IMR-90 (cell line): Measurements from ENCODE around the gene IARS2.
A peak's percentile ranks its signal among the peaks of the same experiment; 100 is the strongest.

Source experiments
- BHLHE40 ChIP-seq: fragments of 150-350 bp; IDR thresholded peaks from 2 replicates; pipeline ENCODE4 v1.6.1; 2016; ENCODE audit warnings: mild to moderate bottlenecking, low read depth, low read length
- CEBPB ChIP-seq: IDR thresholded peaks from 2 replicates; pipeline ENCODE4 v1.6.1; 2012; ENCODE audit warnings: low read depth, low read length, improper control_type of control experiment
- FOS ChIP-seq: fragments of 150-350 bp; IDR thresholded peaks from 2 replicates; pipeline ENCODE4 v1.6.1; 2016; ENCODE audit warnings: low read depth, low read length
- MAFK ChIP-seq: IDR thresholded peaks from 2 replicates; pipeline ENCODE4 v1.6.1; 2012; ENCODE audit warnings: low read depth, low read length, improper control_type of control experiment
- MAZ ChIP-seq: IDR thresholded peaks from 2 replicates; pipeline ENCODE4 v1.6.1; 2012; ENCODE audit warnings: low read depth, mild to moderate bottlenecking, low read length, improper control_type of control experiment, moderate library complexity, borderline replicate concordance
- MXI1 ChIP-seq: IDR thresholded peaks from 2 replicates; pipeline ENCODE4 v1.6.1; 2012; ENCODE audit warnings: low read depth, mild to moderate bottlenecking, low read length, moderate library complexity, borderline replicate concordance
- NFE2L2 ChIP-seq: fragments of 150-350 bp; IDR thresholded peaks from 2 replicates; pipeline ENCODE4 v1.6.1; 2016; ENCODE audit warnings: low read depth, mild to moderate bottlenecking, low read length
- POLR2A ChIP-seq: IDR thresholded peaks from 2 replicates; pipeline ENCODE4 v1.6.1; 2012; ENCODE audit warnings: mild to moderate bottlenecking, low read depth, low read length
- RAD21 ChIP-seq: IDR thresholded peaks from 2 replicates; pipeline ENCODE4 v1.6.1; 2012; ENCODE audit warnings: low read length, improper control_type of control experiment
- RCOR1 ChIP-seq: IDR thresholded peaks from 2 replicates; pipeline ENCODE4 v1.6.1; 2012; ENCODE audit warnings: mild to moderate bottlenecking, low read length, improper control_type of control experiment; ENCODE audit not compliant: insufficient replicate concordance
- RFX5 ChIP-seq: IDR thresholded peaks from 2 replicates; pipeline ENCODE4 v1.8.0; 2012; ENCODE audit warnings: low read depth, mild to moderate bottlenecking, low read length, moderate library complexity
- SMC3 ChIP-seq: fragments of 150-350 bp; IDR thresholded peaks from 2 replicates; pipeline ENCODE4 v1.6.1; 2016; ENCODE audit warnings: low read depth, mild to moderate bottlenecking, antibody characterized with exemption, low read length, moderate library complexity
- TF ChIP-seq, protein P1 (sequence below): conservative IDR thresholded peaks from 2 replicates; pipeline ENCODE4 v1.5.1; 2012; ENCODE audit warnings: mild to moderate bottlenecking, low read depth, low read length, improper control_type of control experiment
- TF ChIP-seq, protein P2 (sequence below): fragments of 150-350 bp; IDR thresholded peaks from 2 replicates; pipeline ENCODE4 v1.6.1; 2017; ENCODE audit warnings: mild to moderate bottlenecking, antibody characterized with exemption, low read length, low read depth

DNA sequence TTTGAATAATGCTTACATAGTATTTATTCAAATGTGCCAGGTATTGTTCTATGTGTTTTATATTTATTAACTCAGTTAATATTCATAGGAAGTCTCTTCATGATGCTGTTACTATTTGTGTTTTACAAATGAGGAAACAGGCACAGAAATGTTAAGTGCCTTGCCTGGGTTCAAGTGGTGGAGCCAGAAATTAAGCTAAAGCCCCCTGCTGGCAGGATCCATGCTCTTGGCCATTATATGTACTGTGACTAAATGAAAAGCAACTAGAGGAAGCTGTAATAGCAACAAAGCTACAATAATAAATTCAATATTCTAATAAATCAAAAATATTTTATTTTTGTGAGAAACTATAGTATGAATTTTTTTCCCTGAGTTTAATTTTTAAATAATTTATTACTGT lies 30.0 kb downstream of the IARS2 start:
- TF ChIP-seq FOS (no peak), POLR2A (no peak), MAZ (no peak), MXI1 (no peak), CEBPB (no peak), RCOR1 (no peak), MAFK (0 out of 2 replicates have a peak, but pooled peaks have one; percentile 14), RFX5 (no peak), SMC3 (no peak), NFE2L2 (no peak), BHLHE40 (no peak), RAD21 (no peak)
- TF ChIP-seq, protein P1, sequence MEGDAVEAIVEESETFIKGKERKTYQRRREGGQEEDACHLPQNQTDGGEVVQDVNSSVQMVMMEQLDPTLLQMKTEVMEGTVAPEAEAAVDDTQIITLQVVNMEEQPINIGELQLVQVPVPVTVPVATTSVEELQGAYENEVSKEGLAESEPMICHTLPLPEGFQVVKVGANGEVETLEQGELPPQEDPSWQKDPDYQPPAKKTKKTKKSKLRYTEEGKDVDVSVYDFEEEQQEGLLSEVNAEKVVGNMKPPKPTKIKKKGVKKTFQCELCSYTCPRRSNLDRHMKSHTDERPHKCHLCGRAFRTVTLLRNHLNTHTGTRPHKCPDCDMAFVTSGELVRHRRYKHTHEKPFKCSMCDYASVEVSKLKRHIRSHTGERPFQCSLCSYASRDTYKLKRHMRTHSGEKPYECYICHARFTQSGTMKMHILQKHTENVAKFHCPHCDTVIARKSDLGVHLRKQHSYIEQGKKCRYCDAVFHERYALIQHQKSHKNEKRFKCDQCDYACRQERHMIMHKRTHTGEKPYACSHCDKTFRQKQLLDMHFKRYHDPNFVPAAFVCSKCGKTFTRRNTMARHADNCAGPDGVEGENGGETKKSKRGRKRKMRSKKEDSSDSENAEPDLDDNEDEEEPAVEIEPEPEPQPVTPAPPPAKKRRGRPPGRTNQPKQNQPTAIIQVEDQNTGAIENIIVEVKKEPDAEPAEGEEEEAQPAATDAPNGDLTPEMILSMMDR, result peak; percentile 24; the same call in 1 of the 2 replicates
- TF ChIP-seq, protein P2, sequence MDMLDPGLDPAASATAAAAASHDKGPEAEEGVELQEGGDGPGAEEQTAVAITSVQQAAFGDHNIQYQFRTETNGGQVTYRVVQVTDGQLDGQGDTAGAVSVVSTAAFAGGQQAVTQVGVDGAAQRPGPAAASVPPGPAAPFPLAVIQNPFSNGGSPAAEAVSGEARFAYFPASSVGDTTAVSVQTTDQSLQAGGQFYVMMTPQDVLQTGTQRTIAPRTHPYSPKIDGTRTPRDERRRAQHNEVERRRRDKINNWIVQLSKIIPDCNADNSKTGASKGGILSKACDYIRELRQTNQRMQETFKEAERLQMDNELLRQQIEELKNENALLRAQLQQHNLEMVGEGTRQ, result no peak
